Measurements from ENCODE around the gene WDR82. TPM values are rescaled to one million over a fixed set of nuclear protein-coding genes. Genes with fewer than 3 reads are reported as not detected.

WDR82 gene
- total and polyA plus RNA-seq, 2 of the 8 experiments (the other 6 are each of a cell fraction or from before 2014, with no cell fraction given) = 33.5 to 82.7 TPM

DNA sequence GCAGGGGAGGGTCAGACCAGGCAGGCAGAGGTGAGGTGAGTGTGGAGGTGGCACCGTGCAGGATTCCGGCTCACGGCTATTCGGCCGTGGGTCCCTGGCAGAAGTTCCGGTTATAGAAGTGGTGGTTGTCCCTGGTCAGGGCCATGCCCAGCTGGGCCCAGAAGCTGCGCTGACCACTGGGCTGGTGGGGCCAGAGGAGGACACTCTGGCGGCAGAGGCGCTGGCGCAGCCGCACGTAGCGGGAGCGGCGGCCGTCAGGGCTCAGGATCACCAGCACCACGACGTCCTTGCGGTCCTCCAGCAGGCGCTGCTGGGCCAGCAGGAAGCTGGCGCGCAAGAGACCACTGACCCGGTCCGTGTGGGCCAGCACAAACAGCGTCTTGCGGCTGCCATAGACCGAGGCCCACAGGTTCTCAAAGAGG lies 57.3 kb downstream of the WDR82 start:
- Histone ChIP-seq H3K9me3 (ENCODE audit: insufficient read depth in 2 of 2, low read depth in 1 of 2, low read length in 1 of 2) (no peaks in the 10 kb centered on the region), H3K9ac (replicated peaks in 1 of 4; ENCODE audit: extremely low read depth in 1 of 4, low read depth in 3 of 4, low read length in 3 of 4) (no peak overlapping the region), H2BK20ac (ENCODE audit: low read length) (no peak overlapping the region; the same call in 1 of the 2 replicates), H3K56ac (replicated peaks; ENCODE audit: insufficient read length, low read depth, low read length) (no peak overlapping the region), H3K79me2 (ENCODE audit: control insufficient read depth in 1 of 2, insufficient read depth in 2 of 2, low read length in 2 of 2) (no peaks in the 10 kb centered on the region), H3K4ac (replicated peaks; ENCODE audit: insufficient read length, low read depth, low read length) (no peak overlapping the region), H3K4me2 (ENCODE audit: insufficient read depth in 1 of 2, low read depth in 2 of 2, low read length in 2 of 2) (no peak overlapping the region), H3K23me2 (ENCODE audit: low read depth, low read length) (no peaks in the 10 kb centered on the region), H3K27me3 (replicated peaks in 1 of 4; ENCODE audit: control insufficient read depth in 3 of 4, extremely low read depth in 1 of 4, insufficient read depth in 3 of 4, low read length in 3 of 4) (no peaks in the 10 kb centered on the region), H2BK120ac (replicated peaks; ENCODE audit: low read depth, low read length) (no peak overlapping the region), H4K20me1 (replicated peaks in 1 of 2; ENCODE audit: control insufficient read depth in 1 of 2, insufficient read depth in 2 of 2, low read length in 2 of 2) (no peaks in the 10 kb centered on the region), H3K14ac (ENCODE audit: insufficient read length) (no peak overlapping the region), H2AFZ (ENCODE audit: low read length) (no peak overlapping the region), H2AK5ac (ENCODE audit: low read depth, low read length) (no peak overlapping the region), H3K23ac (ENCODE audit: insufficient read length) (no peak overlapping the region), H4K91ac (replicated peaks; ENCODE audit: insufficient read length, low read length) (no peak overlapping the region), H4K5ac (ENCODE audit: insufficient read length, low read depth, low read length) (no peak overlapping the region), H2BK12ac (ENCODE audit: low read depth, low read length) (peak overlapping the region; percentile 60; the same call in 1 of the 2 replicates), H4K8ac (ENCODE audit: extremely low read depth, insufficient read depth, low read length) (peak overlapping the region; percentile 14; the same call in 1 of the 2 replicates), H3K36me3 (ENCODE audit: control insufficient read depth in 2 of 4, insufficient read depth in 4 of 4, low read length in 3 of 4) (no peaks in the 10 kb centered on the region; a peak in 1 of 8 replicates), H3K4me1 (replicated peaks in 1 of 4; ENCODE audit: control insufficient read depth in 3 of 4, insufficient read depth in 4 of 4, low read length in 3 of 4) (peaks cover 0 to 4% (median 3%) of the 10 kb centered on the region in 4 experiments; a peak in 5 of 7 replicates), H3K4me3 (ENCODE audit: extremely low read depth in 1 of 4, insufficient read depth in 2 of 4, low read depth in 3 of 4, low read length in 4 of 4) (no peak overlapping the region), H2BK15ac (ENCODE audit: low read length) (peak overlapping the region; percentile 61; the same call in 1 of the 2 replicates), H3K27ac (ENCODE audit: low read depth, low read length) (no peak overlapping the region), H3K79me1 (ENCODE audit: low read depth, low read length) (no peaks in the 10 kb centered on the region), H3K18ac (ENCODE audit: extremely low read depth, low read length) (no peak overlapping the region), H2BK5ac (ENCODE audit: low read depth, low read length) (0 out of 2 replicates have a peak overlapping the region, but pooled peaks have one; percentile 32)
- 94% methylated on average over 27 of the region's 27 CpGs; no CpG with 5 or more reads in 1 of the 2 experiments for WGBS, 2 experiments (ENCODE audit: extremely low coverage in 1 of 2, insufficient coverage in 1 of 2, insufficient read length in 1 of 2, insufficient replicate concordance in 2 of 2, low coverage in 1 of 2, low lambda C conversion rate in 2 of 2, missing lambda C conversion rate in 1 of 2)
- FAIRE-seq (no peak), DNase-seq (ENCODE audit: low read depth in 1 of 2, low spot score in 2 of 2) (peak in 1 of 2 experiments; percentile 43)
- CTCF ChIA-PET (ENCODE audit: partially characterized antibody) = interaction anchor here (0.7 to 20.4 kb wide), 50 partner anchors 11 to 226 kb away, joined by 3 to 336 read pairs (median 5); partner anchors contain the start of genes ALAS1, PPM1M and TWF2
- POLR2A ChIA-PET (ENCODE audit: partially characterized antibody) = interaction anchor here (1.0 to 2.4 kb wide), 8 partner anchors 11 to 228 kb away, joined by 3 to 7 read pairs (median 6); partner anchors contain the start of genes GLYCTK and TWF2
- TF ChIP-seq CBX8 (IDR thresholded peaks at IDR 0.05; ENCODE audit: borderline replicate concordance, low read depth, low read length) (no peak), EZH2 (IDR thresholded peaks at IDR 0.05; ENCODE audit: low read depth, low read length, severe bottlenecking) (no peak), RNF2 (IDR thresholded peaks at IDR 0.05; ENCODE audit: borderline replicate concordance, low read depth, low read length, missing control alignments, poor library complexity, severe bottlenecking) (no peak), KDM1A (IDR thresholded peaks at IDR 0.05; ENCODE audit: borderline replicate concordance, low read length) (no peak), TBP (IDR thresholded peaks at IDR 0.05; ENCODE audit: low read depth, low read length) (no peak), CEBPB (IDR thresholded peaks at IDR 0.05; ENCODE audit: low read depth, low read length) (no peak), GTF2F1 (IDR thresholded peaks at IDR 0.05; ENCODE audit: borderline replicate concordance, low read depth, low read length) (no peak), SAP30 (IDR thresholded peaks at IDR 0.05; ENCODE audit: insufficient read depth, insufficient replicate concordance, low read length) (no peak), ZNF274 (IDR thresholded peaks at IDR 0.05; ENCODE audit: borderline replicate concordance, extremely low read depth, low read length) (no peak), EP300 (IDR thresholded peaks at IDR 0.05; ENCODE audit: borderline replicate concordance in 1 of 2, low read depth in 2 of 2, low read length in 2 of 2) (no peak)
- TF ChIP-seq, protein P1, sequence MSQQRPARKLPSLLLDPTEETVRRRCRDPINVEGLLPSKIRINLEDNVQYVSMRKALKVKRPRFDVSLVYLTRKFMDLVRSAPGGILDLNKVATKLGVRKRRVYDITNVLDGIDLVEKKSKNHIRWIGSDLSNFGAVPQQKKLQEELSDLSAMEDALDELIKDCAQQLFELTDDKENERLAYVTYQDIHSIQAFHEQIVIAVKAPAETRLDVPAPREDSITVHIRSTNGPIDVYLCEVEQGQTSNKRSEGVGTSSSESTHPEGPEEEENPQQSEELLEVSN (IDR thresholded peaks at IDR 0.05) = no peak
